Activated CD4-positive, alpha-beta memory T cell treated with anti-CD3 and anti-CD28 coated beads, Interleukin-2, amount 10 ng/mL, durations not matched to agents 7 days and 5 days (primary cell): ENCODE results near the gene HIF1AN. TPM values are rescaled to one million over a fixed set of nuclear protein-coding genes. Genes with fewer than 3 reads are reported as not detected.

Experiments used
- total RNA-seq, 2 experiments: library from RNA; stranded (reverse); gene quantifications; one replicate each; pipeline ENCODE4 v1.2.3, GENCODE V29; 2021

HIF1AN gene
- total RNA-seq, 2 experiments from 2014 or later, result 57.7 to 58.8 TPM

Other genes with a start within 250 kb of the HIF1AN start
- gene BLOC1S2, start 249.3 kb upstream of the HIF1AN start, total RNA-seq, result 10 to 100 TPM; 47.5 to 48.8 TPM
- under 1 TPM in 1 of 2 experiments, not detected in 1; 0.18 TPM for gene PKD2L1, start 205.7 kb upstream of the HIF1AN start, total RNA-seq
- gene SCD, start 188.7 kb upstream of the HIF1AN start, total RNA-seq, result 100 to 1,000 TPM; 198 to 202 TPM
- under 1 TPM in 1 of 2 experiments, not detected in 1; 0.23 TPM for gene WNT8B, start 72.9 kb upstream of the HIF1AN start, total RNA-seq
- gene SEC31B, start 16.1 kb upstream of the HIF1AN start, total RNA-seq, result 100 to 1,000 TPM; 138 to 139 TPM
- gene NDUFB8, start 6.1 kb upstream of the HIF1AN start, total RNA-seq, result 100 to 1,000 TPM; 315 to 324 TPM
- not detected for gene PAX2, start 209.6 kb downstream of the HIF1AN start, total RNA-seq